H1 (cell line): ENCODE results near the gene RPRD1A. TPM values are rescaled to one million over a fixed set of nuclear protein-coding genes. Genes with fewer than 3 reads are reported as not detected.

Experiments used
- polyA plus RNA-seq, 7 experiments: library from polyadenylated mRNA; depleted of rRNA in 3 of 7; stranded (reverse) in 5 of 7; unstranded in 2 of 7; fragments of >200 nt in 5 of 7; fragments of 200-250 nt in 2 of 7; gene quantifications; 1 replicate in 5 of 7; 2 replicates in 1 of 7; 4 replicates in 1 of 7; pipeline versions ENCODE4 v1.2.1 to v1.2.3, GENCODE V29; 2011 to 2013; ENCODE audit warnings: missing spikeins in 2 of 7, mixed read lengths in 2 of 7
- total RNA-seq: library from RNA; stranded (reverse); fragmentation: NEBNext Ultra II Directional; extraction: Animal tissue kit (Norgen Biotek cat#: 25700); gene quantifications from 2 replicates; pipeline ENCODE4 v1.2.1, GENCODE V29; 2021
- TF ChIP-seq, protein P1 (sequence below): fragments of 300-600 bp; sonication (generic); IDR thresholded peaks from 2 replicates; pipeline ENCODE4 v1.7.1; 2012; ENCODE audit warnings: low read length, moderate library complexity, mild to moderate bottlenecking, inconsistent platforms; ENCODE audit not compliant: insufficient replicate concordance

Gene RPRD1A
- total and polyA plus RNA-seq, 2 of the 8 experiments (the other 6 are each of a cell fraction or from before 2014, with no cell fraction given), result 40.5 to 106 TPM

DNA sequence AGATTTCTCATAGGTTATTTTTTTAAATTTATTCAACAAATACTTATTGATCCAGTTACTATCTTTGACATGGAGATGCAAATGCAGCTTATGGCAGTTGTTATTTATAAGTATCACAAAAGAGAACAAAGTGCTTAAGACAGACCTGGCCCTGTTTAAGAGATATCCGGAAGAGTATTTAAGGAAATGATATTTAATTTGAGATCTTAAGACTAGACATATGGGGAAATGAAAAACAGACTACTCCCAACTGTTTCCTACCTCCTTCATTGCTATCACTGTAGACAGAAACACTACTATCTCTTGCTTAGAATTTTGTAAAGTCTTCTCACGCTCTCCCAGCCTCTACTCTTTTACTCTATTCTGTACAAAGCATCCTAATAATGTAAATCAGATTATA, 36.0 kb downstream of the RPRD1A start (continued):
- TF ChIP-seq, protein P1, sequence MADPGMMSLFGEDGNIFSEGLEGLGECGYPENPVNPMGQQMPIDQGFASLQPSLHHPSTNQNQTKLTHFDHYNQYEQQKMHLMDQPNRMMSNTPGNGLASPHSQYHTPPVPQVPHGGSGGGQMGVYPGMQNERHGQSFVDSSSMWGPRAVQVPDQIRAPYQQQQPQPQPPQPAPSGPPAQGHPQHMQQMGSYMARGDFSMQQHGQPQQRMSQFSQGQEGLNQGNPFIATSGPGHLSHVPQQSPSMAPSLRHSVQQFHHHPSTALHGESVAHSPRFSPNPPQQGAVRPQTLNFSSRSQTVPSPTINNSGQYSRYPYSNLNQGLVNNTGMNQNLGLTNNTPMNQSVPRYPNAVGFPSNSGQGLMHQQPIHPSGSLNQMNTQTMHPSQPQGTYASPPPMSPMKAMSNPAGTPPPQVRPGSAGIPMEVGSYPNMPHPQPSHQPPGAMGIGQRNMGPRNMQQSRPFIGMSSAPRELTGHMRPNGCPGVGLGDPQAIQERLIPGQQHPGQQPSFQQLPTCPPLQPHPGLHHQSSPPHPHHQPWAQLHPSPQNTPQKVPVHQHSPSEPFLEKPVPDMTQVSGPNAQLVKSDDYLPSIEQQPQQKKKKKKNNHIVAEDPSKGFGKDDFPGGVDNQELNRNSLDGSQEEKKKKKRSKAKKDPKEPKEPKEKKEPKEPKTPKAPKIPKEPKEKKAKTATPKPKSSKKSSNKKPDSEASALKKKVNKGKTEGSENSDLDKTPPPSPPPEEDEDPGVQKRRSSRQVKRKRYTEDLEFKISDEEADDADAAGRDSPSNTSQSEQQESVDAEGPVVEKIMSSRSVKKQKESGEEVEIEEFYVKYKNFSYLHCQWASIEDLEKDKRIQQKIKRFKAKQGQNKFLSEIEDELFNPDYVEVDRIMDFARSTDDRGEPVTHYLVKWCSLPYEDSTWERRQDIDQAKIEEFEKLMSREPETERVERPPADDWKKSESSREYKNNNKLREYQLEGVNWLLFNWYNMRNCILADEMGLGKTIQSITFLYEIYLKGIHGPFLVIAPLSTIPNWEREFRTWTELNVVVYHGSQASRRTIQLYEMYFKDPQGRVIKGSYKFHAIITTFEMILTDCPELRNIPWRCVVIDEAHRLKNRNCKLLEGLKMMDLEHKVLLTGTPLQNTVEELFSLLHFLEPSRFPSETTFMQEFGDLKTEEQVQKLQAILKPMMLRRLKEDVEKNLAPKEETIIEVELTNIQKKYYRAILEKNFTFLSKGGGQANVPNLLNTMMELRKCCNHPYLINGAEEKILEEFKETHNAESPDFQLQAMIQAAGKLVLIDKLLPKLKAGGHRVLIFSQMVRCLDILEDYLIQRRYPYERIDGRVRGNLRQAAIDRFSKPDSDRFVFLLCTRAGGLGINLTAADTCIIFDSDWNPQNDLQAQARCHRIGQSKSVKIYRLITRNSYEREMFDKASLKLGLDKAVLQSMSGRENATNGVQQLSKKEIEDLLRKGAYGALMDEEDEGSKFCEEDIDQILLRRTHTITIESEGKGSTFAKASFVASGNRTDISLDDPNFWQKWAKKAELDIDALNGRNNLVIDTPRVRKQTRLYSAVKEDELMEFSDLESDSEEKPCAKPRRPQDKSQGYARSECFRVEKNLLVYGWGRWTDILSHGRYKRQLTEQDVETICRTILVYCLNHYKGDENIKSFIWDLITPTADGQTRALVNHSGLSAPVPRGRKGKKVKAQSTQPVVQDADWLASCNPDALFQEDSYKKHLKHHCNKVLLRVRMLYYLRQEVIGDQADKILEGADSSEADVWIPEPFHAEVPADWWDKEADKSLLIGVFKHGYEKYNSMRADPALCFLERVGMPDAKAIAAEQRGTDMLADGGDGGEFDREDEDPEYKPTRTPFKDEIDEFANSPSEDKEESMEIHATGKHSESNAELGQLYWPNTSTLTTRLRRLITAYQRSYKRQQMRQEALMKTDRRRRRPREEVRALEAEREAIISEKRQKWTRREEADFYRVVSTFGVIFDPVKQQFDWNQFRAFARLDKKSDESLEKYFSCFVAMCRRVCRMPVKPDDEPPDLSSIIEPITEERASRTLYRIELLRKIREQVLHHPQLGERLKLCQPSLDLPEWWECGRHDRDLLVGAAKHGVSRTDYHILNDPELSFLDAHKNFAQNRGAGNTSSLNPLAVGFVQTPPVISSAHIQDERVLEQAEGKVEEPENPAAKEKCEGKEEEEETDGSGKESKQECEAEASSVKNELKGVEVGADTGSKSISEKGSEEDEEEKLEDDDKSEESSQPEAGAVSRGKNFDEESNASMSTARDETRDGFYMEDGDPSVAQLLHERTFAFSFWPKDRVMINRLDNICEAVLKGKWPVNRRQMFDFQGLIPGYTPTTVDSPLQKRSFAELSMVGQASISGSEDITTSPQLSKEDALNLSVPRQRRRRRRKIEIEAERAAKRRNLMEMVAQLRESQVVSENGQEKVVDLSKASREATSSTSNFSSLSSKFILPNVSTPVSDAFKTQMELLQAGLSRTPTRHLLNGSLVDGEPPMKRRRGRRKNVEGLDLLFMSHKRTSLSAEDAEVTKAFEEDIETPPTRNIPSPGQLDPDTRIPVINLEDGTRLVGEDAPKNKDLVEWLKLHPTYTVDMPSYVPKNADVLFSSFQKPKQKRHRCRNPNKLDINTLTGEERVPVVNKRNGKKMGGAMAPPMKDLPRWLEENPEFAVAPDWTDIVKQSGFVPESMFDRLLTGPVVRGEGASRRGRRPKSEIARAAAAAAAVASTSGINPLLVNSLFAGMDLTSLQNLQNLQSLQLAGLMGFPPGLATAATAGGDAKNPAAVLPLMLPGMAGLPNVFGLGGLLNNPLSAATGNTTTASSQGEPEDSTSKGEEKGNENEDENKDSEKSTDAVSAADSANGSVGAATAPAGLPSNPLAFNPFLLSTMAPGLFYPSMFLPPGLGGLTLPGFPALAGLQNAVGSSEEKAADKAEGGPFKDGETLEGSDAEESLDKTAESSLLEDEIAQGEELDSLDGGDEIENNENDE, result no peak
